GM10248 (cell line): Measurements from ENCODE around the gene SEL1L2.

Experiments
- CTCF ChIA-PET: fragments of 300-600 bp; sonication (Branson Sonifier 250); formaldehyde crosslinking; extraction: SDS; loops from one replicate; lab custom pipeline; 2021; ENCODE audit warnings: antibody characterized with exemption; lab: Yijun Ruan, JAX
- POLR2A ChIA-PET: fragments of 350-650 bp; sonication (Branson Sonifier 250); formaldehyde crosslinking; extraction: SDS; loops from one replicate; lab custom pipeline; 2020; ENCODE audit warnings: antibody characterized with exemption; lab: Yijun Ruan, JAX
- DNase-seq: peaks from one replicate; pipeline ENCODE4 v3.0.0; 2012; ENCODE audit errors: extremely low spot score
- CTCF ChIP-seq: IDR thresholded peaks from 2 replicates; pipeline ENCODE4 v1.5.1; 2012; ENCODE audit warnings: mild to moderate bottlenecking, low read depth; ENCODE audit errors: extremely low read depth, missing control alignments, control extremely low read depth

Gene SEL1L2

GRCh38 chr20:13844296-13844695, 146.1 kb downstream of the SEL1L2 start:
- ChIA-PET POLR2A (no interaction called here), CTCF (interaction anchor here (1.2 to 2.4 kb wide), 3 partner anchors 9 to 25 kb away, joined by 3 to 6 read pairs (median 4); no protein-coding TSS in a partner anchor)
- no peak for TF ChIP-seq CTCF

GRCh38 chr20:13841206-13841605, 149.2 kb downstream of the SEL1L2 start:
- ChIA-PET CTCF (interaction anchor here (1.3 to 2.2 kb wide), 3 partner anchors 10 to 31 kb away, joined by 3 to 9 read pairs (median 5); no protein-coding TSS in a partner anchor), POLR2A (no interaction called here)
- no peak for TF ChIP-seq CTCF
- DNase-seq, result no peak

More at GRCh38 chr20:13844296-13844695, 146.1 kb downstream of the SEL1L2 start:
- no peak for DNase-seq

DNA sequence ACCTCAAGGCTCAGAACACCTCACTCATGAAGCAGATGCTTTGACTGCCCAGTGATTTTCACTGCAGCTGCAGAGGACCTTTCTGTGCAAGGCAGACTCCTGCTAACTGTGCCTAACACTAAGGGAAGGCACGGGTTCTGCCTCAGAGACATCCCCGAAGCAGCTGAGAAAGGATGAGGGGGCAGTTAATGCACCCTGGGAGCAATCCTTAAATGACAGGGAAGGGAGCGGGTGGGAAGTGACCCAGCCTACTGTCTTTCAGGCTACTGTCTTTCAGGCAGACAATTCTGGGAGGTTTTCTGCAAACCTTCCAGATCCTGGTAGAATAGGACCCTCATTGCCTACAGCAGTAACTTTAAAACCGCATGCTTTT, 150.3 kb downstream of the SEL1L2 start:
- DNase-seq, result no peak
- TF ChIP-seq CTCF, result no peak
- POLR2A ChIA-PET, result no interaction called here
- CTCF ChIA-PET, result interaction anchor here (1.3 kb wide), 1 partner anchor 30 kb away, joined by 5 read pairs; no protein-coding TSS in a partner anchor

- ChIA-PET CTCF (interaction anchor here (1.3 kb wide), 1 partner anchor 30 kb away, joined by 5 read pairs; no protein-coding TSS in a partner anchor), POLR2A (no interaction called here)
- TF ChIP-seq CTCF, result no peak
Observed at GRCh38 chr20:13839421-13840092, 150.9 kb downstream of the SEL1L2 start.

GRCh38 chr20:13838664-13839063, 151.8 kb downstream of the SEL1L2 start:
- no peak for DNase-seq
- TF ChIP-seq CTCF, result no peak
- CTCF ChIA-PET, result no interaction called here
- POLR2A ChIA-PET, result no interaction called here

More at GRCh38 chr20:13839421-13840092, 150.9 kb downstream of the SEL1L2 start:
- no peak for DNase-seq

GRCh38 chr20:13831476-13831875, 158.9 kb downstream of the SEL1L2 start:
- DNase-seq, result no peak
- TF ChIP-seq CTCF, result no peak
- ChIA-PET CTCF (no interaction called here), POLR2A (no interaction called here)
